ENCODE results near the gene OR8B8. TPM values are rescaled to one million over a fixed set of nuclear protein-coding genes. Genes with fewer than 3 reads are reported as not detected.
A peak's percentile ranks its signal among the peaks of the same experiment; 100 is the strongest.
"Not testable (repeated sequence)": the region's sequence is repeated elsewhere in the genome, so short reads cannot be mapped to it uniquely, and the experiment has no call there.

OR8B8 gene
- total and polyA plus RNA-seq, 4 donors, result not detected

DNA sequence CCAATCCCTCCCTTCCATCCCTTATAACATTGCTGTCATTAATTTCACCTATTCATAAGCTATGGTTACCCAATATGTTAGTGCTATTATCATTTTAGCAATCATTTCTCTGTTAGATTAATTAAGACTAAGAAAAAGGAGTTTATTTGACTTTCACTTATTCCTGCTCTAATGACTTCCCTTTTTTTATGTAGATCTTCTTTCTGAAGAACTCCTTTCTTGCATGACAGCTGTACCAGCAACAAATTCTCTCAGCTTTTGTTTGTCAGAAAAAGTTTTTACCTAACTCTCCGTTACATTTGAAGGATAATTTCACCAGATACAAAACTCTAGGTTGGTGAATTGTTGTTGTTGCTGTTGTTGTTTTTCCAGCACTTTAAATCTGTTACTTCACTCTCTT is 28.6 kb upstream of the OR8B8 start:
- no peak for ATAC-seq (ENCODE audit: low FRiP score)
- Histone ChIP-seq H3K9me3 (ENCODE audit: control insufficient read depth, low read length) (no peaks in the 10 kb centered on the region), H3K36me3 (ENCODE audit: control insufficient read depth in 1 of 2, insufficient read depth in 2 of 2, low read length in 1 of 2) (no peaks in the 10 kb centered on the region), H3K4me3 (ENCODE audit: low read length in 2 of 2) (no peak overlapping the region), H3K27me3 (ENCODE audit: control insufficient read depth in 1 of 2, insufficient read depth in 2 of 2, low read length in 1 of 2) (no peaks in the 10 kb centered on the region), H3K27ac (ENCODE audit: low read depth in 1 of 2, low read length in 2 of 2) (no peak overlapping the region), H3K4me1 (ENCODE audit: control insufficient read depth in 1 of 2, insufficient read depth in 2 of 2, low read length in 2 of 2) (no peaks in the 10 kb centered on the region)
- no peak for DNase-seq
- WGBS, 2 donors, result 76 to 82% methylated on average over 1 of the region's 1 CpG
- intact Hi-C loops (cut with DNase I), result no loop called here

- intact Hi-C loops (cut with DNase I), result no loop called here
- no peak for ATAC-seq (ENCODE audit: low FRiP score)
These were observed 28.0 kb upstream of the OR8B8 start for GRCh38 chr11:124473476-124473875.

GRCh38 chr11:124470561-124471227 is 25.2 kb upstream of the OR8B8 start:
- H3K4me1 ChIP-seq (ENCODE audit: control insufficient read depth in 1 of 2, insufficient read depth in 2 of 2, low read length in 2 of 2), result no peaks in the 10 kb centered on the region
- intact Hi-C loops (cut with DNase I), result no loop called here
- H3K27me3 ChIP-seq (ENCODE audit: control insufficient read depth in 1 of 2, insufficient read depth in 2 of 2, low read length in 1 of 2), result no peaks in the 10 kb centered on the region
- ATAC-seq (ENCODE audit: low FRiP score) (peak; percentile 64), DNase-seq (no peak)
- H3K27ac ChIP-seq (ENCODE audit: low read depth in 1 of 2, low read length in 2 of 2), result no peak overlapping the region
- no peaks in the 10 kb centered on the region for H3K9me3 ChIP-seq (ENCODE audit: control insufficient read depth, low read length)
- WGBS, 2 donors, result 61 to 65% methylated on average over 11 of the region's 11 CpGs
- no peak overlapping the region for H3K4me3 ChIP-seq (ENCODE audit: low read length in 2 of 2)
- H3K36me3 ChIP-seq (ENCODE audit: control insufficient read depth in 1 of 2, insufficient read depth in 2 of 2, low read length in 1 of 2), result no peaks in the 10 kb centered on the region

More at GRCh38 chr11:124473476-124473875, 28.0 kb upstream of the OR8B8 start:
- WGBS, 2 donors, result 86 to 92% methylated on average over 1 of the region's 1 CpG
- Histone ChIP-seq H3K4me3 (ENCODE audit: low read length in 2 of 2) (no peak overlapping the region), H3K4me1 (ENCODE audit: control insufficient read depth in 1 of 2, insufficient read depth in 2 of 2, low read length in 2 of 2) (no peaks in the 10 kb centered on the region), H3K9me3 (ENCODE audit: control insufficient read depth, low read length) (no peaks in the 10 kb centered on the region), H3K27me3 (ENCODE audit: control insufficient read depth in 1 of 2, insufficient read depth in 2 of 2, low read length in 1 of 2) (no peaks in the 10 kb centered on the region), H3K27ac (ENCODE audit: low read depth in 1 of 2, low read length in 2 of 2) (no peak overlapping the region), H3K36me3 (ENCODE audit: control insufficient read depth in 1 of 2, insufficient read depth in 2 of 2, low read length in 1 of 2) (no peaks in the 10 kb centered on the region)
- DNase-seq, result no peak

DNA sequence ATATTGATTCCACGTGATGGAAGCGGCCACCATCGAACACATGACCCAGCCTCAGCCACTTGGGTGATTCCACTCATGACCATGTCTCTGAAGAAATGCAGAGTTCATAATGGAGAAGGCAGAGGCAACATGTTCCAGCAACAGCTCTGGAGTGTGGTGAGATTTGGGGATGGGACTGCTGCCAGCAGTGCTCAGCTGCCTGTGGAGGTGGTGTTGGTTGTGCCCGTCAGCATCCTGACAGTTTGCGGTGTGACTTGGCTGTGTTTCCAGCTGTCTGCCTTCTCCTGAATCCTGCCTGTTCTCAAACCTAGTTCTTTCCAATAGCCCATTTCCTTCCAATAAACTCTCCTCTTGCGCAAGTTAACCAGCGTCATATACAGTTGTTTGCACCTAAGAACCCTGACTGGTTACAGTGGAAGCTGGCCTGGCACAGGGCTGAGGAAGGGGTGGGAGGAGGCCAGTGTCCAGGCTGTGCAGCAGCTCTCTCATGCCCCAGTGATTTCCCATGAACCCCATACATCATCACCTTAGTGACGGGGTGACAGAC is 22.0 kb upstream of the OR8B8 start:
- Histone ChIP-seq H3K27ac (ENCODE audit: low read depth in 1 of 2, low read length in 2 of 2) (no peak overlapping the region), H3K9me3 (ENCODE audit: control insufficient read depth, low read length) (peaks cover 1% of the 10 kb centered on the region), H3K4me1 (ENCODE audit: control insufficient read depth in 1 of 2, insufficient read depth in 2 of 2, low read length in 2 of 2) (no peaks in the 10 kb centered on the region), H3K4me3 (ENCODE audit: low read length in 2 of 2) (no peak overlapping the region), H3K36me3 (ENCODE audit: control insufficient read depth in 1 of 2, insufficient read depth in 2 of 2, low read length in 1 of 2) (no peaks in the 10 kb centered on the region), H3K27me3 (ENCODE audit: control insufficient read depth in 1 of 2, insufficient read depth in 2 of 2, low read length in 1 of 2) (no peaks in the 10 kb centered on the region)
- ATAC-seq (ENCODE audit: low FRiP score) (no peak), DNase-seq (no peak)
- intact Hi-C loops (cut with DNase I), result no loop called here
- WGBS, 2 donors, result 69 to 75% methylated on average over 8 of the region's 8 CpGs

DNA sequence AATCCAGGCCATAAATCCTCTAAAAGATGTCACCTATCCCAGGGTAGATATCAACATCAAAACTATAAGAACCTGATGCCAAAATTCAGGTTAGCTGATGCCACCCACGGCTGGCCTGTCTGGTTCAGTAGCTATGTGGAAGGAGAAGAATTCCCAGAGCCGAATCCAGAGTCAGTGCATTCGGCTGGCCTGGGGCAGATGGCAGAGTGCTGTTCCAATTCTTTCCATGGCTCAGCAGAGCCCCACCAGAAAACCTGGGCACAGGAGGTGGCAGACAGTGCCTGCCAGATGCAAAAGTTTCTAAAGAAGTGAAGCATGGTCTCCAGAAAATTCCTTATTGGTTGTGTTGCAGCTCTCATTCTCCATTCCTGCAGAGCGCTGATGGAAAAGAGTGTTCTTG is 19.9 kb upstream of the OR8B8 start:
- H3K4me1 ChIP-seq (ENCODE audit: control insufficient read depth in 1 of 2, insufficient read depth in 2 of 2, low read length in 2 of 2), result no peaks in the 10 kb centered on the region
- peaks cover 0 to 1% of the 10 kb centered on the region in 2 donors for H3K27me3 ChIP-seq (ENCODE audit: control insufficient read depth in 1 of 2, insufficient read depth in 2 of 2, low read length in 1 of 2)
- no peak for ATAC-seq (ENCODE audit: low FRiP score)
- H3K27ac ChIP-seq (ENCODE audit: low read depth in 1 of 2, low read length in 2 of 2), result no peak overlapping the region
- no peak for DNase-seq
- 68 to 82% methylated on average over 4 of the region's 4 CpGs for WGBS, 2 donors
- intact Hi-C loops (cut with DNase I), result no loop called here
- H3K4me3 ChIP-seq (ENCODE audit: low read length in 2 of 2), result no peak overlapping the region
- peaks cover 1% of the 10 kb centered on the region for H3K9me3 ChIP-seq (ENCODE audit: control insufficient read depth, low read length)
- no peaks in the 10 kb centered on the region for H3K36me3 ChIP-seq (ENCODE audit: control insufficient read depth in 1 of 2, insufficient read depth in 2 of 2, low read length in 1 of 2)

DNA sequence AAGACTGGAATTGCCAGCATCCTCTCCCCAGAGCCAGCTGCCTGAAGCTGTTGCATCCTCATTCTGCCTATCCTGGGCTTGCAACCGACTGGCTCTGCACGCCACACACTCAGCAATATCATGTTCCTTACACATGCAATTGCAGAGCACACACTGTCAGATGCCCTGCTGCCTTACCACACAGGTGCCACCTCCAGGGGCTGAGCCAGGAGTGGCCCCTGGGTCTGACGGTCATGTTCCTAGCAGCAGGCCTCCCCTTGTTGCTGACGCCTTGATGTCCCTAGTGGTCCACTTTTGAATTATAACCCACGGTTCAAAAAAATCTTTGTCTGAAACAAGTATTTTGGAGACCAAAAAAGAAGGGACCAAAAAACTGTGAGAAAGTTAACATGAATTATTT is 18.5 kb upstream of the OR8B8 start:
- intact Hi-C loops (cut with DNase I), result no loop called here
- ATAC-seq (ENCODE audit: low FRiP score), result no peak
- Histone ChIP-seq H3K27ac (ENCODE audit: low read depth in 1 of 2, low read length in 2 of 2) (no peak overlapping the region), H3K9me3 (ENCODE audit: control insufficient read depth, low read length) (peaks cover 1% of the 10 kb centered on the region), H3K27me3 (ENCODE audit: control insufficient read depth in 1 of 2, insufficient read depth in 2 of 2, low read length in 1 of 2) (peaks cover 0 to 1% of the 10 kb centered on the region in 2 donors), H3K36me3 (ENCODE audit: control insufficient read depth in 1 of 2, insufficient read depth in 2 of 2, low read length in 1 of 2) (no peaks in the 10 kb centered on the region), H3K4me3 (ENCODE audit: low read length in 2 of 2) (no peak overlapping the region), H3K4me1 (ENCODE audit: control insufficient read depth in 1 of 2, insufficient read depth in 2 of 2, low read length in 2 of 2) (no peaks in the 10 kb centered on the region)
- DNase-seq, result no peak
- WGBS, 2 donors, result 73 to 75% methylated on average over 5 of the region's 5 CpGs

GRCh38 chr11:124463324-124463723 is 17.8 kb upstream of the OR8B8 start:
- no peak for DNase-seq
- ATAC-seq (ENCODE audit: low FRiP score), result no peak
- intact Hi-C loops (cut with DNase I), result no loop called here
- Histone ChIP-seq H3K4me3 (ENCODE audit: low read length in 2 of 2) (no peak overlapping the region), H3K27me3 (ENCODE audit: control insufficient read depth in 1 of 2, insufficient read depth in 2 of 2, low read length in 1 of 2) (peaks cover 0 to 1% of the 10 kb centered on the region in 2 donors), H3K27ac (ENCODE audit: low read depth in 1 of 2, low read length in 2 of 2) (no peak overlapping the region), H3K4me1 (ENCODE audit: control insufficient read depth in 1 of 2, insufficient read depth in 2 of 2, low read length in 2 of 2) (no peaks in the 10 kb centered on the region), H3K36me3 (ENCODE audit: control insufficient read depth in 1 of 2, insufficient read depth in 2 of 2, low read length in 1 of 2) (no peaks in the 10 kb centered on the region), H3K9me3 (ENCODE audit: control insufficient read depth, low read length) (peaks cover 1% of the 10 kb centered on the region)
- WGBS, 2 donors, result 75 to 76% methylated on average over 3 of the region's 3 CpGs

GRCh38 chr11:124460459-124460858 is 15.0 kb upstream of the OR8B8 start:
- 71 to 85% methylated on average over 1 of the region's 1 CpG for WGBS, 2 donors
- peaks cover 3% of the 10 kb centered on the region for H3K9me3 ChIP-seq (ENCODE audit: control insufficient read depth, low read length)
- no peak overlapping the region for H3K4me3 ChIP-seq (ENCODE audit: low read length in 2 of 2)
- H3K27me3 ChIP-seq (ENCODE audit: control insufficient read depth in 1 of 2, insufficient read depth in 2 of 2, low read length in 1 of 2), result peaks cover 0 to 1% of the 10 kb centered on the region in 2 donors
- DNase-seq, result no peak
- H3K36me3 ChIP-seq (ENCODE audit: control insufficient read depth in 1 of 2, insufficient read depth in 2 of 2, low read length in 1 of 2), result no peaks in the 10 kb centered on the region
- no peak overlapping the region for H3K27ac ChIP-seq (ENCODE audit: low read depth in 1 of 2, low read length in 2 of 2)
- no peaks in the 10 kb centered on the region for H3K4me1 ChIP-seq (ENCODE audit: control insufficient read depth in 1 of 2, insufficient read depth in 2 of 2, low read length in 2 of 2)
- intact Hi-C loops (cut with DNase I), result no loop called here
- no peak for ATAC-seq (ENCODE audit: low FRiP score)

DNA sequence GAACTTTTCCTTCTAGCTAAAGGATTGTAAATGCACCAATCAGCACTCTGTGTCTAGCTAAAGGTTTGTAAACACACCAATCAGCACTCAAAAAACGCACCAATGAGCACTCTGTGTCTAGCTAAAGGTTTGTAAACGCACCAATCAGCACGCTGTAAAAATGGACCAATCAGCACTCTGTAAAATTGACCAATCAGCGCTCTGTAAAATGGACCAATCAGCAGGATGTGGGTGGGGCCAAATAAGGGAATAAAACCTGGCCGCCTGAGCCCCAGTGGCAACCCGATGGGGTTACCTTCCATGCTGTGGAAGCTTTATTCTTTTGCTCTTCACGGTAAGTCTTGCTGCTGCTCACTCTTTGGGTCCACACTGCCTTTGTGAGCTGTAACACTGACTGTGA is 13.9 kb upstream of the OR8B8 start:
- 87 to 90% methylated on average over 7 of the region's 7 CpGs for WGBS, 2 donors
- H3K27ac ChIP-seq (ENCODE audit: low read depth in 1 of 2, low read length in 2 of 2); H3K9me3 ChIP-seq (ENCODE audit: control insufficient read depth, low read length); DNase-seq; ATAC-seq (ENCODE audit: low FRiP score); H3K36me3 ChIP-seq (ENCODE audit: control insufficient read depth in 1 of 2, insufficient read depth in 2 of 2, low read length in 1 of 2); H3K4me3 ChIP-seq (ENCODE audit: low read length in 2 of 2); intact Hi-C loops (cut with DNase I); H3K4me1 ChIP-seq (ENCODE audit: control insufficient read depth in 1 of 2, insufficient read depth in 2 of 2, low read length in 2 of 2); H3K27me3 ChIP-seq (ENCODE audit: control insufficient read depth in 1 of 2, insufficient read depth in 2 of 2, low read length in 1 of 2): not testable (repeated sequence)
